GM04504 (cell line): ENCODE results near the gene GRIP2.
A peak's percentile ranks its signal among the peaks of the same experiment; 100 is the strongest.

Experiments used
- DNase-seq: peaks from one replicate; pipeline ENCODE4 v3.0.0-alpha.2; 2012; ENCODE audit warnings: low read depth

GRIP2 gene

DNA sequence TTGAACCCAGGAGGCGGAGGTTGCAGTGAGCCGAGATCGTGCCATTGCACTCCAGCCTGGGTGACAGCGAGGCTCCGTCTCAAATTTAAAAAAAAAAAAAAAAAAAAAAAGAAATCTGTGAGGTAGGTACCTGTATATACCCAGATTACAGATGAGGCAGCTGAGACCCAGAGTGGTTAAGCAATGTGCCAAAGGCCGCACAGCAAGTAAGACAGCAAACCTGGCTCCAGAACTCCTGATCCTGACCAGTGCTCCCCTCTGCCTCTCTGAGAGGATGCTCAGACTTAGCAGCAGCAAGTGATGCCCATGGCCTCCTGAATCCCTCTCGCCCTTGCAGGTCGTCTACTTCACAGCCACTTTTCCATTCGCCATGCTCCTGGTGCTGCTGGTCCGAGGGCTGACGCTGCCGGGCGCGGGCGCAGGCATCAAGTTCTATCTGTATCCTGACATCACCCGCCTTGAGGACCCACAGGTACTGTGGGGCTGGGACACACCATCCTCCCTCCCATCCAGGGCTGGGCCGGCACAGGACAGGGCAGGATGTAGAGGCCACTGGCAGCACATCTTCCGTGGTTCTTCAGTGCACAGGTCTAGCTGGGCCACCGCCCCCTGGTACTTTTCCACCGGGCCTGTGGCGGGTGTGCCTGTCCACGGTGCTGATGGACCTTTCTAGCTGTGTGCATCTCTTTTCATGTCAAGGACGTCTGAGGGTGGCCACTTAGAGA, 73.8 kb downstream of the GRIP2 start:
- DNase-seq, result no peak

DNA sequence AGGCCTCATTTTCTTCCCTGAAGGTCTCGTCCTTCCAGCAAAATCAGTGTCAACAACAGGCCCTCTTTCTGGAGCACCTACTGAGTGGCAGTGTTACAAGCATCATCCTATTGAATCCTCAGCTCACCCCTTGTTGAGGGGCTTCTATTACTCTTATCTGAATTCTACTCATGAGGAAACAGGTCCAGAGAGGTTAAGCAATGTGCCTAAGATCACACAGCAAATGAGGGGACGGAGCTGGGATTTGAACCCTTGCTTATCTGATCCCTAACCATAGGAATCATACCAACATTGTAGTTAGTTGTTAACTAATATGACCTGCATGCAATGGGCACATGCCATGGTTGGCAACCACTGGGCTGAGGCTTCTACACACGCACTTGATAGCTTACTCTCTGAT, 74.7 kb downstream of the GRIP2 start:
- DNase-seq, result no peak

DNA sequence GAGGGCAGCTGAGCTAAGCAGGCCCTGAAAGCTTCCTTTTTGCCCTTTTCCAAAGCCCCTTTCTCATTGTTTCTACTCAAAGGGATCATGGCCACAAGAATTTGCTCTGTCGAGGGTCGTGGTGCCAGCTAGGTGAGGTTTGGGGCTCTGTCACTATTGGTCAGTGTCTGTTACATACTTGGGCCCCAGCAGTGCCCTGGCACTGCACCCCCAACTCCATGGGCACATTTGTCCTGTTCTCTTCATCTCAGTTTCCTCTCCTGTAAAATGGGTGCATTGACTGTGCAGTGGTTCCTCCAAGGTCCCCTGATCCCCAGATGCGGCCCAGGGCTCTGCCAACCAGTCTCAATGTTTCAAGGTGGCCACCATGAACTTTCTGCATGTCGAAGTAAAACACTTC, 75.6 kb downstream of the GRIP2 start:
- no peak for DNase-seq

DNA sequence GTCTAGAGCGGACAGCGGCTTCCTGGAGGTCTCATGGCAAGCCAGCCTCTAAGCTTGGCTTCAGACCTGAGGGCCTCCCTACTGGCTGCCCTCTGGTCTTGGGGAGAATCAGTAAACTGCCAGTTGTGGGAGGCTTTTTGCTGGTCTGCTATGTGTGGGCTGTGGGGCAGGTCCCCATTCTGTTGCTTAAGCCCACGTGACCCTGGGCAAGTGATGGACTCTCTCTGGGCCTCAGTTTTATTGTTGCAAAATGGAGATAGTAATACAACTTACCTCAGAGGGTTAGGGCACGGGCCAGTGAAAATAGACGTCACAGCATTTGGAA, 76.0 kb downstream of the GRIP2 start:
- DNase-seq, result no peak

DNA sequence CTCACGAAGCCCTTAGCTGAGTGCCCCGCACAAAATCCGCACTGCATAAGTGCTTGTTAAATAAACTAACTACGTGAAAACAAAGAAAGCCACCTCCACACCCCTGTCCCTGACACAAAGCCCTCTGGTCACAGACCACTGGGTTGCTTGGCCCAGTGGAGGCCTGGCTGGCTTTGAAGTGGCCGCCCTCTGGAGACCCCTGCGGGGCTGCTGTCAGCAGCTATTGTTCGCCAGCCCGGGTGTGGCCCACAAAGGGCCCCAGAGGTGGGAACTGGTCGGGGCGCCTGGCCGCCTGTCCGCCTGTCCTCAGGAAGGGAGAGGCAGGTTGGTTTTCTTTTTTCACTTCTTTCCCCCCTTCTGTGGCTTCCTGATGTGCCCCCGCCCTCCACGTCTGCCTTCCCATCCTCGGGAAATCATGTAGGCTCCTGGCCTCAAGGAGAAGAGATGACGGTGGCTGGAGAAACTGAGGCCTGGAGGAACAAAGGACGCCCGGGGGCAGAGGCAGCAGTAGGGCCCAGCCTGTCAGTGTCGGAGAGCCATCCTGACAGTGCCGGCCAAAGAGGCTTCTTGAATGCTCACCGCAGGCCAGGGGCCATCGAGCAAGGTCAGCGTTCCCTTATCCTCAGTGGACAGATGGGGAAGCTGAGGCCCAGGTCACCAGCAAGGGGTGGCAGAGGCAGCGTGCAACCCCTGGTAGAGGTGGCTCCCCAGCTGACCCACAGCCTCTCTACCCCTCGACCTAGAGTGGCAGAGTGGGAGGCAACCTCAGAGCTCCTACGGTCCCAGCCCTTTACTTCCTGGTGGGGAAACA, 76.6 kb downstream of the GRIP2 start:
- no peak for DNase-seq

DNA sequence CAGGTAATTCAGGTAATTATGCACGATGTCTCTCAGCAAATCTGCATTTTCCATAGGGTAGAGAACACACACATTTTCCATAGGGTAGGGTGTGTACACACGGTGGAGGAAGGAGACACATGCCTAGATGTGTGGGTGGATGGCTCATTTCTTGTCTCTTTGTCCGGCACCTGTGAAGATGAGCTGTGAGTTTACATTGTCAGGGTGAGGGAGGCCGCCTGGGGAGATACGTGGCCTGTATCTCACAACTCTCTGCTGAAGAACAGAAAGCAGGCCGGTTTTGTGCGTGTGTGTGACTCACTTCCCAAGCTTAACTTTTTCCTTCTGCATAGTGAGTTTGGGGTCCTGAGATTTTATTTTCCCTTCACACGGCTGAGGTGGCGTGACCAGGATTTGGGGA, 77.4 kb downstream of the GRIP2 start:
- DNase-seq, result no peak

DNA sequence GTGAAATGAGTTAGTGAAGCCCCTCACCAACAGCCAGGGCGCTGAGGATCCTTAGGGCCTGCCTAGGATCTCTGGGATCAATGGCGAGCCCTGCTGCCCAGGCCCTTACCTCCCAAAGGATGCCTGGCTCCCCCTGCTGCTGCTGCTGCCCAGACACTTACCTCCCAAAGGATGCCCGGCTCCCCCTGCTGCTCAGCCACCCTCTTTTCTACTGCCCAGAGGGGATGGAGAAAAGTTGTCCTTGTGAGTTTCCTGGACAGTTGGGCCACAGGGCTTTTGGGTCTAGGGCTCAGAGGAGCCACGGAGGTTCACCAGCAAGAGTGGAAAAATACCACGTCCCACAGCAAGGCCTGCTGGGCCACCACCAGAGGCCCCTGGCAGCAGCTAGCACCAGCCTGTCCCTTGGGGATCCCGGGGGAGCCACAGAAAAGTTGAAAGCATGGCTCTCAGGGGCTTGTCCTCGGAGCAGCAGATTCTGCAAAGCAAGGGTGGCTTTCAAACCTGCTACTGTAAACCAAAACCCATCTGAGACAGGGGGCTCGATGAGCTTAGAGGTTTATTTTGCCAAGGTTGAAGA, 78.3 kb downstream of the GRIP2 start:
- DNase-seq, result no peak

DNA sequence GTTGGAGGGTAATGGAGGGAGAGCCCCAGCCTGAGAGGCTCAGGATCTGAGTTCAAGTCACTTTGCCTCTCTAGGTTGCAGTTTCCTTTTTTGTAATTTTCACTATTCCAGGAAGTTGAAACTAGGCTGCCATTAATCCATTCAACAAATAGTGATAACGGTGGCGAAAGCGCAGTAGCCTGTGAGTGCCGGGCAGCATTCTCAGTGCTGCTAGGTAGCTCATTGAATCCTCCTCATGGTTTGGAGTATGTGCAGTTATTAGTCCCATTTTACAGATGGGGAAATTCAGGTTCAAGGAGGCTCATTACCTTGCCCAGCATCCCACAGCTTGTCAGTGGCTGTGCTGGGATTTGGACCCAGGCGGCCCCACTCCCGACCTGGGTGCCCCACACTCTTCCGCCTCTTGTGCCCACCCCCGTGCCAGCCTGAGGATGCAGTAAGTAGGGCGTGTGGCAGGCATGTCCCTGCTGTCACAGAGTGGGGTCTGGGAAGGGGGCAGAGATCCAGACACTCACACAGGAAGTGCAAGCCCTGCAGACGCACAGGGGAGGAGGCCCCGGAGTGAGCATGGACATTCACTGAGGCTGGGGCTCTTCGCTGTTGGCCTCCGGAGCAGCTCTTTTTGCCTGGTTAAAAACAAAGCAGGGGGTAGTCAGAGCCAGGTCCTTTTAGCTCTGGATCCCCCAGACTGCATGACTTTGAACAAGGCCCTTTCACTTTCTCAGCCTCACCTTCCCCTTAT, 79.0 kb downstream of the GRIP2 start:
- no peak for DNase-seq

DNA sequence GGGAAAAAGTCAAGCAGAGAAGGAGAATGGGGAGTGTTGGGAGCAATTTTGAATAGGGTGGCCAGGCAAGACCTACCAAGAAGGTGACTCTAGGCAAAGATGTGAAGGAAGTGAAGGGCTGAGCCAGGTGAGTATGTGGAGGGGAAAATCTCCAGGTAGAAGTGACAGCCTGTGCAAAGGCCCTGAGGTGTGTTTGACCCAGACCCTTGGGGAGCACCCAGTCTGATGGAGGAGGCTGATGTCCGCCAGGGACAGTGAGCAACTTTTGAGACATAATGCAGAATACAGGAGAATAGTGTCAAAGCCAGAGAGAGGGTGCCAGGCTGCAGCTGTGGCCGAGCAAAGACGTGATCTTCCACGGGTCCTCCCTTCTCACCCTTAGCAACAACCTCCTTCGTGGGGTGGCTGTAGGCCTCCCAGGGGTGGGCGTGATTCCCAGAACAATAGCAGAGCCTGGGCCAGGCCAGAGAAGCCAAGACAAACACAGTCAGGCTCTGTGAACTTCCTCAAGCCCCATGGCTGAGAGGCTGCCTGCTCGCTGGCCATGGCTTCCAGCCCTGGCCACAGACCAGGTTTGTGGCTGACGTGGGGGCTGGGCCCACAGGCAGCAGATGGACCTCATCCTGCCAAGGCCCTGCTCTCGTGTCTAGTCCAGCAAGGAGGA, 79.7 kb downstream of the GRIP2 start:
- peak; percentile 84 for DNase-seq

DNA sequence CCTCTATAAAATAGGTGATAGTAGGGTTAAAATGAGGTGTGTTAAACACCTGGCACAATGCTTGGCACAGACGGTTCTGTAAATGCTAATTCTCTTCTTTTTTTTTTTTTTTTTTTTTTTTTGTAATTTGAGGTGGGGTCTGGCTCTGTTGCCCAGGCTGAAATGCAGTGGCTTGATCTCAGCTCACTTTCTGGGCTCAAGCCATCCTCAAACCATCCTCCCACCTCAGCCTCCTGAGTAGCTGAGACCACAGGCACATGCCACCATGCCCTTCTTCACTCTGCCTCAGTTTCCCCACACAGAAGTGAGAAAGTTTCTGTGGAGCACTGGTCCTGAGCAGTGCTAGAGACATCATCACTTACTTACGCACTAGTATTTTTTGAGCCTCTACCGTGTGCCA, 80.4 kb downstream of the GRIP2 start:
- no peak for DNase-seq

DNA sequence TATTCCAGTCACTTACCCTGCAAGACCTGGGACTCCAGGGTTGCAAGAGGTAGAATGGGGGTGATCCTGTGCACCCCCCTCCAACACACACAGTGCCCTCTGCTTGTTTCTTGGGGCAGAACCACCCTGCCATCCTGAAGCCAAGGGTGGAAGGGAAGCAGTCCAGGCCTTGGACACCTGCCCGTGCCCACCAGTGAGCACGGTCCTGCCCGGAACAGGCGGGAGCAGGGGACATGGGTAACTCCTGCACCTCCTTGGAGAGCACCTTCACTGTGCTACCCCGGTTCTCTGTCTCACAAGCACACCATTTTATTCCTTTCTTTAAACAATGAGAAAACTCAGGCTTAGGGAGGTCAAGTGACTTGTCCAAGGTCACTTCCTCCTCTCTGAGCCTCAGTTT, 80.8 kb downstream of the GRIP2 start:
- no peak for DNase-seq

DNA sequence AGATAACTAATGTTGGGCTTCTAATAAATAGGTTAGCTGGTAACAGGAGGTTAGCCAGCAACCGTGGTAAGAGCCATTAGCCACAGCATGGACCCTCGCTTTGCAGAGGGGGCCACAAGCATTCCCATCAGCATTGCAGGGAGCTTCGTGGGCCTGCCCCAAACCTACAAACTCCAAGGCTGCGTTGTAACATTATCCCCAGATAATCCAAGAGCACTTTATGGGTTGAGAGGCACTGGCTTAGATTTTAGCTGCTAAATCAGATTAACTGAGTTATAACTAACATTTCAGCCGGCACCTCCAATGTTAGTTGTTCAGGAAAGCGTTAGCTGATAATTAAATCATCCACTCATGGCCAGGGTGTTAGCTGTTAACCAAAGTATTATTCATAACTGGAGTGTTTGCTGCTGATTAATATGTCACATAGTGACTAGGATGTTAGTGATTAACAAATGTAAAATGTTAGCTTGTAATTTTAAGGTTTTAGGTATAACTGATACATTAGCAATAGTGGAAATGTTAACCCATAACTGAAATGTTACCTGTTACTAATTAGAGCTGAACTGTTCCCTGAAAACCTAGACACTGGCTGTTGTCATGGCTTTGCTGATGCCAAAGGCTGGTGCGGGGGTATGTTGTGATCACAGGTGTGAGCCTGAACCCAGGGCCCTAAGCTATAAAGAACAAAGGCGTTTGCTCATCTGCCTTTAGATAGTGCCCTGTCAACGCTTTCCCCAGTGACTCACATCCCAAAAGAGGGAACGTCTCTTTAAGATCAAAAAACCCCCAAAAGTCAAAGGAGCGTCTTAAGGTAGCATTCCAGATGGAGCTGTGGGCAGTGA, 81.5 kb downstream of the GRIP2 start:
- DNase-seq, result no peak

DNA sequence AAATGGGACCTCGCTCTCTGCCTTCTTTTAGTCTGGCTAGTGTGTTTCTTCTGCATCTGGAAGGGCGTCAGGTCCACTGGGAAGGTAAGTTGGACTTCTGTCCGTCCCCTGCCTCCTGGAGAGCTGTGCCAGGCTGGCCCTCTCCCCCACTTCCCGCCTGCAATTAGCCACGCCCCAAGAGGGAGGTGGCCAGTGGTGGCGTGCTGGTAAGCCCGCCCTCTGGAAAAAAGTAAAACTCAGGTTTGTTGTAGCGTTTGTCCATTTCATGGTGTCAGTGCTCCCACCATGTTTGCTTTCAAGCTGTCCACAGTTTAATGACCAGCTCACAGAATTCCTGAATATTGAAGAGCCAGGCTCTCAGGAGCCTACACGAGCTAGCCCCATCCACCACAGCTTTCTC, 82.1 kb downstream of the GRIP2 start:
- DNase-seq, result no peak

DNA sequence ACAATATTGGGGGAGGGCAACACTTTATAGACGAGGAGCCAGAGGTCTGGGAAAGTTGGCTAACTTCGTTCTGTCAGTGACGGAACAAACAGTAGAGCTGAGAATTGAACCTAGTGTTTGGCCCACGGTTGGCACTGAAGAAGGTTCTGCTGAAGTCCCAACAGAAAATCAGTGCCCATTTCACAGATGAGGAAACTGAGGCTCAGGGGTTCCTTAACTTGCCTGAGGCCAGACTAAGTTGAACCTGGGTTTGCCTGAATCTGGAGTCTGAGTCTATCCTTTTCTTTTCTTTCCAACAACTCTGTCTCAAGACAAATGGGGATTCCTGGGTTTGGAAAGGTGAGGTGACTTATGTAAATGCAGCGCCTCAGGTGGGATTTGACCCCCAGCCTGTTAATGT, 82.7 kb downstream of the GRIP2 start:
- no peak for DNase-seq

DNA sequence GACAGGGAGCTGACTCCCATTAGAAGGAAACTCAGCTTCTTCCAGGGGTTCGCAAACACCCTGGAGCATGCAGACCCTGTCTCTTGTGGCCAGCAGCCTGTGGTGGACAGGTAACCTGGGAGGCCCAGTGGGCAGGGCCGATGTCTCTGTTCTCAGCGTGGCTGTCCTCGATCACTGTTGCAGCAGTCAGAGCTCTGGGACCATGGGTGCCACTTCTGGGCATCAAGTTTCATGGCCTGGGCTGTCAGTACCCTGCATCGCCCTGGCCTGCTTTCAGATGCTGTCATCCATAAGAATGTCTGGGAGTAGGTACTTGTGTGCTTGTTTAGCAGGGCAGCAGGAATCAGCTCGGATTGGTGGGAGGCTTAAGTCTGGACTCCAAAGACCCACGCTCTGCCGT, 83.3 kb downstream of the GRIP2 start:
- no peak for DNase-seq

DNA sequence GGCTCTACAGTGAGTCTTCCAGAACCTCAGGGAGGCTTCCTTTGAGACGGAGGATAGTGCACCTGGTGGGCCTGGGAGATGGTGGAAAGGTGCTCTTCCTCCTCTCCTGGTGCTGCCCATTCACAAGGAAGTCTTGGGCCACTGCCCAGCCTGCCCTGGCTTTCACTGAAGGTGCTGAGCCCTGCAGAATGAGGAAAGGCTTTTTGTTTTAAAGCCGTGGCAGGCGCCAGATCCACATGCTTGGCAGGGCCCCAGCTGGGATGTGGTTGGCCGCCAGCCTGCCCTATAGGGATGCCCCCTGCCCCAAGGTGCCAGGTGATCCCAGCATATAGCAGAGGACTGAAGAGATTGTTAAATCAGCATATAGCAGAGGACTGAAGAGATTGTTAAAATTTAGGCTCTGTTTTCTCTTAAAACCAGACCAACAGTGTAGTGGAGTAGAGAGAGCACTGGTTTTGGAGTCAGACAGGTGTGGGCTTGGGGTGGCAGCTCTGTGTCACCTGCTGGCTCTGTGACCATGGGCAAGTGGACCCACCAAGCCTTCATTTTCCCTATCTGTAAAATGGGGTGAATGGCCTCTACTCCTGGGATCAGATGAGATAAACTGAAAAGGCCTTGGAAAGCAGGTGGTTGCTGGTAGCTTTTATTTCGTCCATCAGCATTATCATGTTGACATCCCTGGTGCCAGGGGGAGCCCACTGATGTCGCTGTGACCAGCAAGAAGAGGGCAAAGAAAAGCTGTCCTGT, 84.4 kb downstream of the GRIP2 start:
- no peak for DNase-seq

DNA sequence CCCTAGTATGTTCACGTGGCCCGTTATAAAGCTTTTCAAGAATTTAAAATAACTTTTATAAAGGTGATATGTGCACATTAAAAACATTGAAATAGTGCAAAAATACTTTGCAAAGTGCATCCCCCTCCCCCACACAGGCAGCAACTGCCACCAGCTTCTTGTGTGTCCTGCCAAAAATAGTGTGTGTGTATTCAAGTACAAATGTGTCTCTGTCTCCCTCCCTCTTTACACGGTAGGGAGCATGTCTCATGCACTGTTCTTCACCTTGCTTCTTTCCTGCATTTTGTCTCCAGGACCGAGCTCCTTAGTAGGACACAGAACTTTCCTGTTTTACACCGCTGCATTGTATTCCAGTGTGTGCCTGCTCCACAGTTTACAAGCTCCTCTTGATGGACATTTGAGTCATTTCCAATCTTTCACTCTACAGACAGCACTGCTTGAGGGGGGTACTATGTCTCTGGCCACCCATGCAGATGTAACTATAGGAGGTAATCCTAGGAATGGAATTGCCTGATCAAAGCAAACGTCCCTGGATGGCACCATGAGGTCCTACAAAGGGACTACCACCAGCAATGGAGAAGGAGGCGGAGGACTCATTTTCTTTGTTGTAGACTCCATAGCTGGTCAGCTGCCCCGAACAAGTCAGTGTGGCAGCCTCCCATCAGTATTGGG, 85.4 kb downstream of the GRIP2 start:
- DNase-seq, result no peak

DNA sequence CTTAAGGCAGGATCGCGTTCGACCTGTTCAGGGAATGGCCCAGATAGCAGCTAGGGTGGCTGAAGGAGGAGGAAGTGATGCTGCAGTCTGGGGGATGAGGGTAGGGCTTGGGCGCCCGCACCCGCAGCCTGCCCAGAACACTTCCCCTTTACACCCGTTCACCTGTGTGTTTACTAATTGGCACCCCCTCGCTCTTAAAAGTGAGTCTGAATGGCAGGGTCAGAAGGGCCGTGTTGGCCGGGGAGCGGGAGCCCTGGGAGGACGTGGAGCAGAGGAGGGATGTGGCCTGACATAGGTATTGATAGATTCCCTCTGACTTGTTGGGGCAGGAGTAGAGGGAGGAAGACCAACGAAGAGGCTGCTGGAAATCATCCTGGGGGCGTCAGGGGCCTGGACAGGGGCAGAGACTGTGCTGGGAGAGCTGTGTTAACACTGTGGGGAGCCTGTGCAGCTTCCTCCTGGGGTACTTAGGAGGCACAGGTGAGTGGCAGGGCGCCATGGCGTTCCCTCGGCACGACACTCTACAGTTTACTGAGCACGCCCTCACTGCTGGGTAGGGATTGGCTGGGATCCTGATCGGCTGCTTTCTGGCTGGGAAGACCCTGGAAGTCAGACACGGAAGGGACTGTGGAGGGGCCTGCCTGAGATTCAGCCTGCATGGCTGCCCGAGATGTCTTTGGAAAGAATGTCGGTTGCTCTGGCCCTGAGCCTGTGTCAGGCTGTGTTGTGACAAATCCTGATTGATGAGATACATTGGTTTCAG, 86.1 kb downstream of the GRIP2 start:
- DNase-seq, result no peak
